Stimulated activated CD8-positive, alpha-beta memory T cell treated with anti-CD3 and anti-CD28 coated beads, Interleukin-12 subunit alpha, Interleukin-12 subunit beta, amount 100 ng/mL, for 24 hours (primary cell): ENCODE measurements around the gene CEP76.
"Not testable (repeated sequence)": the region's sequence is repeated elsewhere in the genome, so short reads cannot be mapped to it uniquely, and the experiment has no call there.

Experiments used
- DNase-seq: peaks from one replicate; pipeline ENCODE4 v3.0.0-alpha.2; 2020; ENCODE audit errors: extremely low read depth

Gene CEP76

DNA sequence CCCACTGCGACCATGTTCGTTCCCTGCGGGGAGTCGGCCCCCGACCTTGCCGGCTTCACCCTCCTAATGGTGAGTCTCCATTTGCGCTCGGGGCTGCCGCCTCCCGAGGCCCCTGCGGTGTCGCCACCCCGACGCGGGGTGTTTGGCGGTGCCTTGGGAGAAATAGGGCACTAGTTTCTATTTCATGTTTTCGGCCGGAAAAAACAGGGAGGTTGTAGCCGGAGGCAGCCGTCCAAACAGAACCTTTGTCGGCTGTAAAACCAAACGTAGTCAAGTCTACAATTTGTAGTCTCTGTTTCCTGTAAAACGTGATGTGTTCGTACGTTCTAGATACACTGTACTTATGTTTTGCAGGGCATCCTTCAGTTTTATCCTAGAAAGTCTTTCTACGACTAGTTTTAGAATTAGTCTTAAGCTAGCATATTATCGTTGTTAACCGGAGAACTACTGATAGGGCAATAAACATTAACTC is 609 bp upstream of the CEP76 start:
- no peak for DNase-seq

DNA sequence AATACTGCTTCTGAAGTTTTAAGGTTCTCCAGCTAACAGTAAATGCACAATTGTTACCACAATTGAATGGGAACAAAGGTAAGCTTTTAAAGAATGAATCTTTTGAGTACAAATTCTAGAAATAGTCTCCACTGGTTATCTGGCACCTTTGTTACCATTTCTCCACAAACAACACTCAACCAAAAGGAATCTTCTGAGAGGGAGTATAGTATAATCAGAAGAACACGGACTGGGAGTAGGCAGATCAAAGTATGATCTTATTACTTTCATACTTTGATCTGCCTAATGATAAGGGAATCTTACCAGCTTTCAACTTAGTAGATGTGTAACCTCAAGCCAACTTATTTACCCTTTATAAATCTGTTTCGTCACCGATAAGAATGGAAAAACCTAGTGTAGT is 1.4 kb downstream of the CEP76 start:
- DNase-seq: no peak

DNA sequence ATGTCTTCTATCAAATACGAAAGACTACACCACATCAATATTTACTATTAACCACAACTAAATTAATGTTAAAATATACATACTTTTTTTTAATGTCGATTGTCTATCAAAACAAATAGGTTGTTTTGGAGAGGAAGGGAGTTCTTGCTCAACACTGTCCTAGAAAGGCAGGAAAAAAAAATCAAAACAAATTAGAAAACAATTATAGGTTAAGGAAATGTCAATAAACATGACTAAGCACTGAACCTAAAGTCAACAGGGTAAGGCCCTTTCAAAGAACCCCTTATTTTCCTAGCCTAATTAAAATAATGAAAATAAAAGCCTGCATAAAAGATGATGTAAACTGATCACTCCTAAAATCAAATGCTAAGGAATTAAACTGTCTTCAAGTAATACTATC is 2.8 kb downstream of the CEP76 start:
- no peak for DNase-seq

DNA sequence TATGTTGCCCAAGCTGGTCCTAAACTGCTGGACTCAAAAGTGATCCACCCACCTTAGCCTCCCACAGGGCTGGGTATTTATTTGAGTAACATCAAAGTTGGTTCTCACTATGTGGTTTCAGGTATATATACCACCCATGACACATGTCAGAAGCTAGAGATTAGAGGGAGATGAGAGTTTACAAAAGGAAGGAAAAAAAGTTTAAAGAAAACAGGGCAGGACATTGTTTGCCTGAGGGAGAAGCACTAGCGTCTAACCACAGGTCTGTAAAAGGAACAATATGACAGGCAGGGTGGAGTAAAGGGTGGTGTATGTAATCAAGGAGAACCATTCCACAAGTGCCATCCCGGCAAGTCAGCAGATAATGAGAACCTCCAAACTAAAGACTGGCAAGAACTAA is 8.5 kb downstream of the CEP76 start:
- no peak for DNase-seq

DNA sequence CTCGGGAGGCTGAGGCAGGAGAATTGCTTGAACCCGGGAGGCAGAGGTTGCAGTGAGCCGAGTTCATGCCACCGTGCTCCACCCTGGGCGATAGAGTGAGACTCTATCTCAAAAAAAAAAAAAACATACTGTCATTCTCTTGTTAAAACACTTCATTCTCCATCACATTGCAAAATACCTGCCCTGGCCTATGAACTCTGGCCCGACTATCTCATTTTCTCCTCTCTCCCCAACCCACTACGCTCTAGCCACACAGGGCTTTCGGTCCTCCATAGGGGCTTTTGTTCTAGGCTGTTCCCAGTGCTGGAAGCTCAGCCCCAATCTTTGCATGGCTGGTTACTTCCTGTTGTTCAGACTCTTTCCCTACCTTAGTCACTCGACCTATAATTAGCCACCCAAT is 10.3 kb downstream of the CEP76 start:
- no peak for DNase-seq

DNA sequence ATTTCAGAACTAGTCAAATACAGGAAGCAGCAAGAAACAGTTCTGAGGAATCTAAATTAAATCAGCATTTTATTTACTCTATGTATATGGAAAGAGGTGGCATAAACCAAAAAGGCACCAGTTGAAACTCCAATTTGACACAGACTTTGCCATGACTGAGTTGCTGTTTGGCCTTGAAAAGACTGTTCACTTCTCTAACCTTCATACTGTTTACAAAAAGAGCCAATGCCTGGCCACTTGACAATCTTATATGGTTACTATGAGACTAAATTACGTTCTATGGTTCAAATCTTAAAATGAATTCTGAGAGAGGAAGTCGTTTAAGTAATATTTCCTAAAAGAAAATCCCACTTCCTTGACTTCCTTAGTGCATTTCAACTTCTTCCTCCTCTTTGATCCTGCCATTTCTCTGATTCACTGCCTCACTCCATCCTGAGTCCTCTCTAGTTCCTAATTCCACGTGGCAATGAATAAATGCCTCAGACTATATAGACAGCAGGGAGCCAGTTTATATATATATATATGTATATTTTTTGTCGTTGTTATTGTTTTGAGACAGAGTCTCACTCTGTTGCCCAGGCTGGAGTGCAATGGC is 13.2 kb downstream of the CEP76 start:
- DNase-seq: no peak

DNA sequence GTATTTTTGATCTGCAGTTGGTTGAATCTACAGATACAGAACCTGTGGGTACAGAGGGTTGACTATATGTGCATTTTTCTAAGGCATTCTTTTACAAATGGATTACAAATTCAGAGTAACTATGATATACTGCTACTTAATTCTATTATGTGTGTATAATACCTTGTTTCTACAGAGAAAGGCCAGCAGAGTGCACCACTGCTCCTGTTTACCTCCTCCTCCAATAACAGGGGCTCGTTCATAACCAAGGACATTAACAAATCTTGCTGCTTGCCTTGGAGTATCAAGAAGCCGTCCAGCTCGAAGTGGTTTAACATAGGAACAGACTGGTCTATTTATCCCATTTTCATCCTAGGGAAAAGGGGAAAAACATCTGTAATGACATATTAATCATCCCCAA is 16.4 kb downstream of the CEP76 start:
- DNase-seq: no peak

DNA sequence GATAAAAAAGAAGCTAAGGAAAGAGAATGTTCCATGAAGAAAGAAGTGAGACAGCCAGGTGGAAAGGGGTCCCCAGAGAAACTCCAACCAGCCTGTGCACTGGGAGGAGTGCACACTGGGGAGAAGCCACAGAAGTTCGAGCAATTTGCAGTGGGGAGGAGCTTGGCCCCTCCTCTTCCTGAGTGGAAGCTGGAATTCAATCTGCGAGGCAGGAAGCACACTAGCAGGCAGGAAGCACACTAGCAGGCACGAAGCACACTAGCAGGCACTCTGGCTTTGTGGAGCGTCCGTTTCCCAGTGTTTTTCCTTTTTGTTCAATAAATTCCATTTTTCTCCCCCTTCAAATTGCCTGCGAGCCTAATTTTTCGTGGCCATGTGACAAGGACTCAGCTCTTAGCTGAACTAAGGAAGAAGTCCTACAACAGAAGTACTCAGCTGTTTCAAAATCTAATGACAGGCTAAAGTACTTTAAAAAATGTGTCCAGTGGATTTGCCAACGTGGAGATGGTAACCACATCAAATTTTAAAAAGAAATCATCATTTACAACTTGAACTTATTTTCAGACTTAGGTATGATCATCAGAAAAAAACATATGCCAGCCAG is 23.2 kb downstream of the CEP76 start:
- no peak for DNase-seq

DNA sequence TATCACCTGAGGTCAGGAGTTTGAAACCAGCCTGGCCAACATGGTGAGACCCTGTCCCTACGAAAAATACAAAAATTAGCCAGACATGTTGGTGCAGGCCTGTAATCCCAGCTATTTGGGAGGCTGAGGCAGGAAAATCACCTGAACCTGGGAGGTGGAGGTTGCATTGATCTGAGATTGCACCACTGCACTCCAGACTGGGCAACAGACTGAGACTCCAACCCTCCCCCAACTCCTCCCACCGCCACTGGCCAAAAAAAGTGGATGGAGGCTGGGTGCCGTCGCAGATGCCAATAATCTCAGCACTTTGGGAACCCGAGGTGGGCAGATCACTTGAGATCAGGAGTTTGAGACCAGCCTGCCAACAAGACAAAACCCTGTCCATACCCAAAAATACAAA is 34.5 kb downstream of the CEP76 start:
- no peak for DNase-seq

DNA sequence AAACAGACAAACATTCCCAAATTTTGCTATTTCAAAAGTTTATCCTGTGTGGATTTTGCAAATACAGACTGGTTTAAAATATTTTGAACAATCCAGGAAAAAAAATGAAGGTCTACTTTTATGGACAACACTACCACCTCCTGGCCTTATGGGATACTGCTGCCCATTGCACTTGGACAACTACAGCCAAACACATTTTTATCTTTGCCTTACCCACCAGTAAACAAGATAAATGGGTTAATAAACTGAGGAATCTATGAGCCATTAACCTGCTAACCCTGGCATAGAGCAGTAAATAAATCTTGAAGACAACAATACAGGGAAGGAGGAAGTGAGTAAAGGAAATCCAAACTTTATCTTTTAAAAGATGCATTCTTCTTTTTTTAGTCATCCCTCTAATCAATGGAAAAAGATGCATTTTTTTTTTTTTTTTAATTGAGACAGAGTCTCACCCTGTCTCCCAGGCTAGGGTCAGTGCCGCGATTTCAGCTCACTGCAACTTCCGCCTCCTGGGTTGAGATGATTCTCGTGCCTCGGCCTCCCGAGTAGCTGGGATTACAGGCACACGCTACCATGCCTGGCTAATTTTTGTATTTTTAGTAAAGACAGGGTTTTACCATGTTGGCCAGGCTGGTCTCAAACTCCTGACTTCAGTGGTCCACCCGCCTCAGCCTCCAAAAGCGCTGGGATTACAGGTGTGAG is 42.5 kb downstream of the CEP76 start:
- no peak for DNase-seq

DNA sequence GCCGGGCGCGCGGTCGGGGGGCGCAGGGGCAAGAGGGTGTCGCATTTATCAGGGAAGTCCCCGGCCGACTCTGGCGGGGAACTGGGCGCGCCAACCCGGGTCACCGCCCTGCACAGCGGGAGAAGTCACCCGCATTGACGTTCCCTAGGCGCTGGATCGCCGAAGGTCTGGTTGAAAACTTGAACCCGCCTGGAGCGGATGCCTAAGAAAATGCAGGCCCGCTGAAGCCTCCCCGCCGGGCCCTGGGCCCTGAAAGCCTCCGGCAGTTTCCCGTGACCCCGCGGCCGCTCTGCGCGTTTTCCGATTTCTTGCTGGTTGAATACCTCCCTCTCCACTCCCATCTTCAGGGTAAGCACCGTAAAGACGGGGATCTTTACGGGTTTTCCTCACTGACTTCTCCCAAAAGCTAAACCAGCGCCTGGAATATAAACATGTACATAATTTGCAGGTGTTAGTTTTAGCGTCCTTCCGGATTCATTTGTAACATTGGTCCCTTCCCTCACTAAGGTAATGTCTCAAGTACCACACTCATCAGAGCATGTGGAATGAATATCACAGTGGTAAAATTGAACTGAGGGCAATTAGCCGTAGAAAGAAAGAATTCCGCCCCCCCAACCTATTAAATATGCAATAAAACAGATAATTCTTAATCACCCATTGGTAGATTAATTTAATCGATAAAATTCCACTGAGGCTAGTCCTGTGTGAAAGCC is 43.9 kb downstream of the CEP76 start:
- no peak for DNase-seq

DNA sequence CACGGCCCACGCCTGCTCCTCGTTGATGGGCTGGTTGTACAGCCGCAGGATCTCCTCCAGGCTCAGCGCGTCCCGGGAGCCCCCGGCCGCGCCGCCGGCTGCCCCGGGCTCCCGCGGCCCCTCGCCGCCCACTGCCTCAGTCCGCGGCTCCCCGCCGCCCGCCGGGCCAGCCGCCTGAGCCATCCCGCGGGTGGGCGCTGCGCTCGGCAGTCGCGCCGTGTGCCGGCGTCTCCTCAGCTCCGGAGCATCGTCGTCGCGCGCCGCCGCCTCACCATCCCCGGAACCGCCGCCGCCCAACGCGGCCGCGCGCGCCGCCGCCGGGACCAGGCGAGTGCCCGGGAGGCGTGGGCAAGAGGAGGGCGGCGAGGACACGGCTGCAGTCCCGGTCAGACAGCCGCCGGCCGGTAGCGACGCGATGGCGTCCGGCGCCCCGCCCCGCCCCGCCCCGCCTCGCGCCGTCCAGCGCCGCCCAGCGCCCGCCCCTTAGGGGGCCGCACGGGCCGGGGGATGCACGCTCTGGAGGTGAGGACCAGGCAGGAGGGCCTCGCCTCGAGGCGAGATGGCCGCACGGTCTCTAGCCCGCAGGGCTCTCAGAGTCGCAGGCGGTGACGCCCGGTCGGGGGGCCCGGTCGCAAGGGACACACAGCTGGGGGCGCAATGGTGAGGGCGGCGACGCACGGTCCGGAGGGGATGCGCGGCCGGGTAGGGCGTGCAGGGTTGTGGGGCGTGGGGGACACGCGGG is 44.7 kb downstream of the CEP76 start, which contains the start of gene SPIRE1:
TSS of gene SPIRE1 (minus strand) at position 424 of the 742 bp plus-strand sequence. CDS start at position 183, 241 bp downstream.
- no peak for DNase-seq

DNA sequence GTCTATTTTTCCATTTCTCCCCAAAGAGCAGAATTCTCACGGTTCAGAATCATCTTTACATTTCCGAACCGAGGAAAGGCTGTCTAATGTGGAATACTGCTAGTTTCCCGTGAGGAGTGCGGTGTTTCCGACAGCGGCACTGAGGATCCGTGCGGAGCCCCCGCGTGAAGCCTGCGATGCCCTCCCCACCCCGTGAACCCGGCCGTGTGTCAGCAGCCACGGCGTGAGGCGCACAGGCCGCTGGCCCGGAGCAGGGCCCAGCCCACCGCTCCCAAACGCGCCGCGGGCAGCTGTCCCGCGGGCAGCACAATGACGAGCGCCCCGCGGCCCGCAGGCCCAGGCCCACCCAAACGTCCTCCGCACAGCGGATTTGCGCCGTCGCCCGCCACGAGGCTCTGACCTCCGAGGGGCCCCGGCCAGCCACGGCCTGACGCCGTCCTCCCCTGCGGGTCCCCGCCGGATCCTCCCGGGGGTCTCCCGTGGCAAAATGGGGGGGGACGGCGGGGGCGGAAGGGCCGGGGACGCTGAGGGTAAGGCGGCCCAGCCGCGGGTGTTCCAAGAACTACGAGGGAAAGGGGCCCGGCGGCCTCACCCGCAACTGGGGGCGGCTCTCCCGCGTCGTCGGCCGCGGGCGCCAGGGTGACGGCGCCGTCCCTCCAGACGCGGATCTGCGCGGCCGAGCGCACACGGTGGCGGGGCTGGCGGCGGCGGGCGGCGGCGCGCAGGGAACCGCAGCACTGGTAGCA is 45.4 kb downstream of the CEP76 start:
- no peak for DNase-seq

DNA sequence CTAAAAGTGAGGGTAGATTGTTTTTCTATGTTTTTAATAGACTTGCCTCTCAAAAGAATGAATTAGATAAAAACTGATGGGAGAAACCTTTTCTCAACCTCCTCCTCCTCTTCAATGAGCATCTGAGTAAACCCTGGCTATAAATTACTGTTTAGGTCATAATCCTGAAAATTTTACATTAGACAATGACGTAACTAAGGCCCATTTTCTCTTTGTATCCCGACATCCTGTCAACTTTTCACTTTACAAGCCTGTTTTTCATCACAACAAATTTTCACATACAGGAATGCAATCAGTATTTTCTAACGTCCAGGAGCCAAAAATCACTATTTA is 46.0 kb downstream of the CEP76 start:
- DNase-seq: no peak

DNA sequence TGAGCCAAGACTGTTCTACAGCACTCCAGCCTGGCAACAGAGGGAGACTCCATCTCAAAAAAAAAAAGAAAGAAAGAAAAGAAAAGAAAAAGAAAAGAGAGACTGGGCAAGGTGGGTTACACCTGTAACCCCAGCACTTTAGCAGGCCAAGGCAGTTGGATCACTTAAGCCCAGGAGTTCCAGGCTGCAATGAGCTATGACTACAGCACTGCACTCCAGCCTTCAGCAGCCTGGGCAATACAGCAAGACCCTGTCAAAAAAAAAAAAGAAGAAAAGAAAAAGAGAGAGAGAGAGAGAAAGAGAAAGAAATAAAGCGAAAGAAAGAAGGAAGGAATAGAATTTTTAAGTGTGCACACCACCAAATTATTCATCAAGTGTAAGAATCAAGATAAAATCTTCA is 47.6 kb downstream of the CEP76 start:
- DNase-seq: no peak

DNA sequence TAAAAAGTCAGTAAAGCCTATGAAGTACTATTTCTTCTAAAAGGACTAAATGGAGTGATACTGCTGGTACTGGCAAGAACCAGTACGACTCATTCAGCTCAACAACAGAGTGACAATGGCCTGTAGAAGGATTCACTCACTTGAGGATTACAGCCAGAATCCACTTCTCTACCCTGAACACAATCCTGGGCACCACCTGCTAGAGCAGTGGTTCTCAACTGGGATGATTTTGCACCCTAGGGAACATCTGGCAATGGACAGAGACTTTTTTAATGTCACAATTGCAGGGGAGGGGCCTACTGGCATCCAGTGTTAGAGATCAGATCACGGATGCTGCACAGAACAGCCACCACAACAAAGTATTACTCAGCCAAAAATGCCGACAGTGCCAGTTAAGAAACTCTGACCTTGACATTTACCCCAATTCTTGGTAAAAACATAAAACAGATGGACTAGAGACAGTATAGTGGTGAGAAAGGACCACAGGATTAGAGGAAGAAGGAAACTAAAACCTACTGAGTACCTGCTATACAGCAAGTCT is 49.6 kb downstream of the CEP76 start:
- no peak for DNase-seq

DNA sequence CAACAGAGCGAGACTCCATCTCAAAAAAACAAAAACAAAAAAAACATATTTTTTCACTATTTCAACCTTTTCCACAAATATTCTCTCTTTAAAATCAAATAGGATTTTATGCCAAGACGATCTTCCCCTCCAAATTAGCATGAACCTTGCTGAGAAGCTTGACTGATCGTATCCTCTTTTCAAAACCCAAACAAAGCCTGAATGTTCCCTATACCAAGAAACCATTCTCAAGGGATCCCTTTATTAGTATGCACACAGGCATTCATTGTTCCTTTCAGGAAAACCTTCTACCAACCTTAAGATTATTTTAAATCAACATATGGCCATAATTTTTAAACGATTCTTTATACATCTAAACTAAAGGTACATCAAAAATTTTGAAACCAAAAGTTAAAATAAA is 50.9 kb downstream of the CEP76 start:
- DNase-seq: no peak

DNA sequence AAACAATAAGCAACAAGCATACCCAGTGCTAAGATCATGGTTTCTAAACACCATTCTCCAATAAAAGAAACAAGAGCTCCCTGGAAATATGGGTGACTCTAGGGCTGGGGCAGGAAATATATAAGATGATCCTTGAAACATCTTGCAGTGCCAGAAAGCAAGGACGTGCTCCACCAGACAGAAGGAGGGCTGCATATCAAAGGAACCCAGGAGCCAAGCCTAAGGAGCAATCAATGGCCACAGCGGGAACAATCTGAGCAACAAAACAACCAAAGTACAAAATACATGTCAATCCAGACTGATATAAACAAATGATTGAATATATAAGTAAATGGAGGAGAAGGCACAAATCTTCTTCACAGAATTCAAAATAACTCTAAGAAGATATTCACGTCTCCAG is 54.8 kb downstream of the CEP76 start:
- DNase-seq: no peak

DNA sequence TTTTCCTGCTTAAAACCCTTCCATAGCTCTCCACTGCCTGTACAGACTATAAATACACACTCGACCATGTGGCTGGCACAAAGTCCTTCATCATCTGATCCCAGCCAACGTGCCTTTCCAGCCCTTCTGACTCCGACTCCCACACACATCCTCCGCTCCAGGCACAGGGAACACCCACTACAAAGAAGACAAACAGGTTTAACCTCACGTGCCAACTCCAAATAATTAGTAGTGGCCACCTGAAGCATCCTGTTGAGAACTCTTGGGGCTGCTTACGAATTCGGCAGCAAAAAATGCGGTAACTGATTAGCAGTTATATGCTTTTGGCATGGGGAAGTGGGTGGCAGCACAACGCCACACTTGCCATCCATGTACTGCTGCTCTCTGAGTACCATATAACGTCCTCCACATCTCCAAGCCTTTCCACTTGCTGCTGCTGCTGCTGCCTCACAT is 56.7 kb downstream of the CEP76 start:
- no peak for DNase-seq

DNA sequence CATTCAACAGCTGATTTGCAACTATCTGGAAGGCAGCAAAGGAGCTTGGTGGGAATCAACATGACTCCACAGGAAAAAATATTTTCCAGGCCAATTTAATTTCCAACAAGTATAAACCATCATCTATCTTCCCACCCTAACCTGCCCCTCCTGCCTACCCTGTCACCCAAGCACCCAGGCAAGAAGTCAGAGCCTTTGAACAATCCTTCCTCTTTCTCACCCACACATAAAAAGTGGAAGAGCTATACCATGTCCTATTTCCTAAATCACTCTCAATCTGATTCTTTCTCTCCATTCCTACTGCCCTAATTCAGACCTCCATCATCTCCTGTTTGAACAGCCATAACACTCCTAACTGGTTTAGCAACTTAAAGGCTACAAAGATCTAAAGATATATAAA is 57.3 kb downstream of the CEP76 start:
- no peak for DNase-seq

DNA sequence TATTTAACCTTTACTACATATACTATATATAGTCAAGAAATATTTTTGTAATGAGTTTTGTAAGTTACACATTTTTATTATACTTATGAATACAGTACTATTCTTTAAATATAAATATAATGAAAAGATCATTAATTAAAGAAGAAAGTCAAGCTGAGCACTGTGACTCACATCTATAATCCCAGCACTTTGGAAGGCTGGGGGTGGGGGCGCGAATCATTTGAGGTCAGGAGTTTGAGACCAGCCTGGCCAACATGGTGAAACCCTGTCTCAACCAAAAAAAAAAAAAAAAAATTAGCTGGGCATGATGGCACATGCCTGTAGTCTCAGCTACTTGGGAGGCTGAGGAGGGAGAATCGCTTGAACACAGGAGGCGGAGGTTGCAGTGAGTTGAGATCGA is 58.8 kb downstream of the CEP76 start:
- not testable (repeated sequence) for DNase-seq
